ENCODE results near the gene MGAT3. TPM values are rescaled to one million over a fixed set of nuclear protein-coding genes. Genes with fewer than 3 reads are reported as not detected.

The MGAT3 gene
- total RNA-seq, 4 donors from 2014 or later: 1.2 to 7.1 (median 3.6) TPM

DNA sequence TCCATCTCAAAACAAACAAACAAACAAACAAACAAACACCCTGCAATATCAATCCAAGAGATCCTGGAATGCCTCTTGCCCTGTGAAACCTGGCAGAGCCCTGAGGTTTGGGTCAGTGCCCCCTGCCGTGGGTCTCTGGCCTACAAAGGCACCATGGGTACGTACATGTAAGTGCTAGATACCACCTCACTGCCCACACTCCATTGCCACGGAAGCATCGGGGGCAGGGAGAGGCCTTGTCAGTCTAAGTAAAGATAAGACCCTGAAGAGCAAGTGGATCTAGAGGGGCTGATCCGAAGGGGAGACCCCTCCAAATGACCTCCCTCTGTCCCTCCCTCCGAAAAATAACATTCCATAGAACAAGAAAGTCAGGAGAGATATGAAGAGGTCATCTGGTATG, 43.3 kb downstream of the MGAT3 start:
- 93% methylated on average over 6 of the region's 6 CpGs for WGBS
- intact Hi-C loops (cut with DNase I): no loop called here
- H3K4me1 ChIP-seq: peaks cover 42 to 68% (median 55%) of the 10 kb centered on the region in 4 donors
- H3K27ac ChIP-seq (replicated peaks in 1 of 4): peak overlapping the region in 1 of 4 donors; percentile 92
- no peak for DNase-seq (ENCODE audit: extremely low spot score)
- H3K9me3 ChIP-seq: no peaks in the 10 kb centered on the region
- H3K27me3 ChIP-seq: no peaks in the 10 kb centered on the region
- peaks cover 8 to 16% (median 12%) of the 10 kb centered on the region in 4 donors for H3K36me3 ChIP-seq
- no peak for TF ChIP-seq POLR2A (IDR thresholded peaks at IDR 0.05; ENCODE audit: low read depth)
- no peak for TF ChIP-seq POLR2AphosphoS5 (IDR thresholded peaks at IDR 0.05)
- TF ChIP-seq, protein P1, sequence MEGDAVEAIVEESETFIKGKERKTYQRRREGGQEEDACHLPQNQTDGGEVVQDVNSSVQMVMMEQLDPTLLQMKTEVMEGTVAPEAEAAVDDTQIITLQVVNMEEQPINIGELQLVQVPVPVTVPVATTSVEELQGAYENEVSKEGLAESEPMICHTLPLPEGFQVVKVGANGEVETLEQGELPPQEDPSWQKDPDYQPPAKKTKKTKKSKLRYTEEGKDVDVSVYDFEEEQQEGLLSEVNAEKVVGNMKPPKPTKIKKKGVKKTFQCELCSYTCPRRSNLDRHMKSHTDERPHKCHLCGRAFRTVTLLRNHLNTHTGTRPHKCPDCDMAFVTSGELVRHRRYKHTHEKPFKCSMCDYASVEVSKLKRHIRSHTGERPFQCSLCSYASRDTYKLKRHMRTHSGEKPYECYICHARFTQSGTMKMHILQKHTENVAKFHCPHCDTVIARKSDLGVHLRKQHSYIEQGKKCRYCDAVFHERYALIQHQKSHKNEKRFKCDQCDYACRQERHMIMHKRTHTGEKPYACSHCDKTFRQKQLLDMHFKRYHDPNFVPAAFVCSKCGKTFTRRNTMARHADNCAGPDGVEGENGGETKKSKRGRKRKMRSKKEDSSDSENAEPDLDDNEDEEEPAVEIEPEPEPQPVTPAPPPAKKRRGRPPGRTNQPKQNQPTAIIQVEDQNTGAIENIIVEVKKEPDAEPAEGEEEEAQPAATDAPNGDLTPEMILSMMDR (IDR thresholded peaks at IDR 0.05): no peak
- TF ChIP-seq EP300 (IDR thresholded peaks at IDR 0.05): no peak
- no peak overlapping the region for H3K4me3 ChIP-seq

DNA sequence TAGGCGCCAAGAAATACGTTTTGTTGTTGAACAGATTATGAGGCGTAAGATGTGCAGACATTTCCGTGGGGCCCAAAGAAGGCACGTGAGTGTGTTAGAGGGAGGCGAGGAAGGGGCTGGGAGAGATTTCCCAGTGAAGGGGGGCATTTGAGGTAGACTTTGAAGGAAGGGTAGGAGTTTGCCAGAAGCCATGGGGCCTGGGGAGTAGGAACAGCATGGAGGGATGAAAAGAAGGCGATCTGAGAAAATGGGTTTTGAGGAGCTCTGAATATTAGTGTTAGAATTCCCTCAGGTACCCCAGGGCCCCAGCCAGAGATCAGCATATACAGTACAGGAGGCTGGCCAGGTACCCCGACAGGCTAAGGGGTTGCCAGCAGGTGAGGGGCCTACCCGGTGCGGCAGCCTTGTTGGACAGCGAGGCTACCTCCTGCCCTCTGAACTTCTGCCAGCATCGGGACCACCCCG, 44.9 kb downstream of the MGAT3 start:
- DNase-seq (ENCODE audit: extremely low spot score): no peak
- WGBS: 46% methylated on average over 7 of the region's 13 CpGs
- TF ChIP-seq POLR2AphosphoS5 (IDR thresholded peaks at IDR 0.05) (no peak), POLR2A (IDR thresholded peaks at IDR 0.05; ENCODE audit: low read depth) (no peak), EP300 (IDR thresholded peaks at IDR 0.05) (no peak)
- TF ChIP-seq, protein P1 (IDR thresholded peaks at IDR 0.05): no peak
- Histone ChIP-seq H3K4me1 (peaks cover 43 to 65% (median 54%) of the 10 kb centered on the region in 4 donors), H3K27ac (replicated peaks in 1 of 4) (peak overlapping the region; percentile 81 to 92 (median 85)), H3K27me3 (no peaks in the 10 kb centered on the region), H3K36me3 (peaks cover 8 to 31% (median 28%) of the 10 kb centered on the region in 4 donors), H3K9me3 (no peaks in the 10 kb centered on the region), H3K4me3 (peak overlapping the region; percentile 80 to 100 (median 98))
- intact Hi-C loops (cut with DNase I): no loop called here

DNA sequence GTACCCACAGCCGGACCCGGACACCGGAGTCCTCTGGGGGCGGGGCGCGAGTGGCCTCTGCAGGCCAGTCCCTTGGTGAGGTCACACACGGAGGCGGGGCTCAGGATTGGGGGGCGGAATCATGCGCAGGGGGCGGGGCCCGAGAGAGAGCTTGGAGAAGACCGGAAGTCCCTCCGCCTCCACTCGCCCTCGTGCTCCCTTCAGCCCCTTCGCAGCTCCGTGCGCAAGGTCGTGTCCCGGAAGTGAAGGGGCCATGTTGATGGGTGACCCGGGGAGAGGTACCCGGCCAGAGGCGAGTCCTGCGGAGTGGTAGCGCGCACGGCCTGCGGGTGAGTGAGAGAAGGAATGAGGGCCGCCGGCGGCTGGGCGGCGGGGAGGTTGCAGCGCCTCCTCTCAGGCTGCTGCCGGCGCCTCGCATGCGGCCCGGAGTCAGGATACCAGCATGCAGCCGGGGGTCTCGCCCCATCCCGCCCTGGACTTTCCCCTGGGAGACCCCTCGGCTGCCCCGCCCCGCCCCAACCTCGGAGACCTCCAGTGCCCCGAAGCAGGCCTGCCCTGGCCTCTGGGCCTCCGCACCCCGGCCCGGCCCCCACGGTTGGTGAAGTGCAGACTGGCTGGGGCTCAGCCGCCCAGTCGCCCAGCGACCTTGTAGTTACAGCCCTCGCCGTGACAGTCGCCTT, 45.4 kb downstream of the MGAT3 start, which contains the start of gene MIEF1:
Gene MIEF1, plus strand, starts transcription at position 182 of the 680 bp plus-strand sequence. CDS start 9,005 bp downstream, outside the sequence.
- Histone ChIP-seq H3K4me3 (peak within 1 kb of the TSS; percentile 80 to 100 (median 98)), H3K9me3 (no peaks in the 10 kb centered on the region), H3K36me3 (peaks cover 14 to 37% (median 33%) of the 10 kb centered on the region in 4 donors), H3K27ac (replicated peaks in 1 of 4) (peak within 1 kb of the TSS; percentile 81 to 92 (median 85)), H3K27me3 (no peaks in the 10 kb centered on the region), H3K4me1 (peaks cover 41 to 62% (median 53%) of the 10 kb centered on the region in 4 donors)
- WGBS: 0% methylated on average over 25 of the region's 58 CpGs
- TF ChIP-seq EP300 (IDR thresholded peaks at IDR 0.05) (no peak), POLR2AphosphoS5 (IDR thresholded peaks at IDR 0.05) (peak; percentile 84 to 97)
- TF ChIP-seq, protein P1 (IDR thresholded peaks at IDR 0.05): peak in 2 of 3 experiments; percentile 14 to 16
- peak; percentile 100 for DNase-seq (ENCODE audit: extremely low spot score)
- intact Hi-C loops (cut with DNase I): no loop called here

DNA sequence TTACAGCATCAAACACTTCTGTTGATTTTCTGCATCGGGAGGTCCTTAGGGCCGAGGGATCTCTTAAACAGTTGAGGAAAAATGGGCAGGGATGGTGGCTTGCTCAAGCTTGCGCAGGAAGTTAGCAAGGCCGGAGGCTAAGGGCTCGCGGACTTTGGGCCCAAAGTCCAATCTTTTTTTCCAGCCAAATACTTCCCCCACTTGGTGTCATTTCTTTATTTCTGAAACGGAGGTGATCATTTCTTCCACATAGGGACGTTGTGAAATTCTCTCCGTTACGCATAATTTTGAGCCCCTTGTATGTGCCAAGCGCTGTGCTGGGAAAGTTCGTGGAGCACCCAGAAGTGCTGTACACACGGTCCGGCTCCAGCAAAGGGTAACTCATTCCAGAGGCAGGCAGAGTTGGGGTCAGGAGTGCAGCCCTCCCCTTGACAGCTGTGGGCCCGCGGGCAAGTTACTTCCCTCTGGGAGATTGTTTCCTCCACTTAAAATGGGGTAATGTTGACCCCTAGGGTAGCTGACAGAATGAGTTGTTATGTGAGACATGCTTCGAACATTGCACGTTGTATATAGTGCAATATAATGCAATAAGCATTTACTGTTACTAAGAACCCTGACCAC, 46.1 kb downstream of the MGAT3 start:
- WGBS: 13% methylated on average over 16 of the region's 18 CpGs
- Histone ChIP-seq H3K4me3 (peak overlapping the region; percentile 80 to 100 (median 98)), H3K4me1 (peaks cover 41 to 60% (median 53%) of the 10 kb centered on the region in 4 donors), H3K36me3 (peaks cover 17 to 44% (median 40%) of the 10 kb centered on the region in 4 donors), H3K27me3 (no peaks in the 10 kb centered on the region), H3K9me3 (no peaks in the 10 kb centered on the region), H3K27ac (replicated peaks in 1 of 4) (peak overlapping the region; percentile 81 to 92 (median 85))
- no peak for DNase-seq (ENCODE audit: extremely low spot score)
- intact Hi-C loops (cut with DNase I): no loop called here
- TF ChIP-seq EP300 (IDR thresholded peaks at IDR 0.05) (no peak), POLR2A (IDR thresholded peaks at IDR 0.05; ENCODE audit: low read depth) (no peak), POLR2AphosphoS5 (IDR thresholded peaks at IDR 0.05) (no peak)
- TF ChIP-seq, protein P1 (IDR thresholded peaks at IDR 0.05): no peak
